Uterus (tissue), 4 donors: ENCODE measurements around the gene ADGRD1. TPM values are rescaled to one million over a fixed set of nuclear protein-coding genes. Genes with fewer than 3 reads are reported as not detected.

Source experiments
- DNase-seq, 2 donors: peaks; one replicate each; pipeline ENCODE4 v3.0.0-alpha.2; 2019 to 2020
- H3K27ac ChIP-seq, 2 donors: fragments of 200-600 bp; sonication (generic); 1 replicate in 1 of 2; 2 replicates in 1 of 2; pipeline ENCODE4 v1.5.1; 2016 to 2018
- H3K27me3 ChIP-seq, 2 donors: fragments of 200-600 bp; sonication (generic); one replicate each; pipeline ENCODE4 v1.5.1; 2018 to 2019; ENCODE audit warnings: control low read depth in 1 of 2
- H3K36me3 ChIP-seq, 2 donors: fragments of 200-600 bp; sonication (generic); one replicate each; pipeline ENCODE4 v1.5.1; 2019; ENCODE audit warnings: control low read depth in 1 of 2
- H3K4me1 ChIP-seq, 2 donors: fragments of 200-600 bp; sonication (generic); one replicate each; pipeline ENCODE4 v1.5.1; 2018 to 2019; ENCODE audit warnings: control low read depth in 1 of 2
- H3K4me3 ChIP-seq, 2 donors: fragments of 200-600 bp; sonication (generic); 1 replicate in 1 of 2; 2 replicates in 1 of 2; pipeline ENCODE4 v1.5.1; 2018 to 2019; ENCODE audit warnings: mild to moderate bottlenecking in 1 of 2
- H3K9me3 ChIP-seq, 2 donors: fragments of 200-600 bp; sonication (generic); one replicate each; pipeline ENCODE4 v1.5.1; 2019; ENCODE audit warnings: control low read depth in 1 of 2
- POLR2A ChIP-seq, 2 donors: fragments of 450-650 bp; IDR thresholded peaks; one replicate each; pipeline ENCODE4 v1.6.1; 2016; ENCODE audit warnings: antibody characterized with exemption in 2 of 2, mild to moderate bottlenecking in 1 of 2, moderate library complexity in 1 of 2
- intact Hi-C: fragments of 100-400 bp; cut with DNase I; formaldehyde crosslinking; loops from one replicate; pipeline ENCODE4 v1.15.1; 2023; ENCODE audit warnings: low total_unique reads
- total RNA-seq, 4 donors: library from RNA; depleted of rRNA in 3 of 4; stranded (reverse); fragments of >200 nt in 3 of 4; gene quantifications; one replicate each; pipeline versions ENCODE4 v1.1.0 to v1.2.4, GENCODE V29; 2014 to 2023
- TF ChIP-seq, protein P1 (sequence below), 4 experiments: fragments of 200-600 bp in 2 of 4; fragments of 450-650 bp in 2 of 4; sonication (generic) in 2 of 4; IDR thresholded peaks; one replicate each; pipeline ENCODE4 v1.5.1; 2016 to 2019; ENCODE audit warnings: antibody characterized with exemption in 4 of 4, mild to moderate bottlenecking in 2 of 4, moderate library complexity in 1 of 4
- donor health status: DM: yes; HTN: yes; CAD: no.

The ADGRD1 gene
- total RNA-seq, 4 donors from 2014 or later, result 13.5 to 89.9 (median 33.7) TPM

DNA sequence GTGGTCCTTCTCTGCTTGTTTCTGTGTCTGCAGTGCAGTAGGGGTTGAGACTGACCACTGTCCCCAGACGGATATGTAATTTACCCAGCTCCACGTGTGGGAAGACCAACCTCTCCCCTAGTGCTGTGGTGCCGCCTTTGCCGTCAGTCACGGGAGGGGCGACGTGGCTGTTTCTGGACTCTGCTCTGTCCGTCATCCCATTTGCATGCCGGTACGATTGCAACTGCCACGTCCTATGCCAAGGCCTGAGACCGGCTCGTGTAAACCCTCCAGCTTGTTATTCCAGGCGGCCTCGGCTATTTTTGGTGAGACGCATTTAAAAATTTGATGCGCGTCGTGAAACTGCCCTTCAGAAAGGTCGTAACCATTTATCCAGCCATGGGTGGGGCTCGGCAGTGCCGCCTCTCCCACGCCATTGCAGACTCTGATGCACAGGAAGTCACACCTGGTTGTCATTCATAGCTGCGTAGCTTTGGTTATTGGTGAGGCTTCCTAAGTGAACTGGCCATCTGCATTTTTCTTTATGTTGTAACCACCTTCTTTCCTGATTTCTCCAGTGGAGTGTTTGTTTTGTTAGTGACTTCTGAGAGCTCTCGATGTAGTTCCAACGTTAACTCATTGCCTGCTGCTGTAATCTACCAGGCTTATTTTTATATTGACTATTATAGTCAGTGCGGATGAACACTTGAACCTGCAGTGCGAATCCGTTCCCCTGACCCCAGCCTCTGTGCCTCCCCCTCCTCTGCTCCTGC, 75.1 kb downstream of the ADGRD1 start:
- Histone ChIP-seq H3K9me3 (no peaks in the 10 kb centered on the region), H3K27me3 (no peaks in the 10 kb centered on the region), H3K36me3 (no peaks in the 10 kb centered on the region), H3K4me3 (no peak overlapping the region), H3K4me1 (no peaks in the 10 kb centered on the region), H3K27ac (no peak overlapping the region)
- intact Hi-C loops, result no loop called here
- DNase-seq, result no peak
- no peak for TF ChIP-seq POLR2A (IDR thresholded peaks at IDR 0.05)
- TF ChIP-seq, protein P1, sequence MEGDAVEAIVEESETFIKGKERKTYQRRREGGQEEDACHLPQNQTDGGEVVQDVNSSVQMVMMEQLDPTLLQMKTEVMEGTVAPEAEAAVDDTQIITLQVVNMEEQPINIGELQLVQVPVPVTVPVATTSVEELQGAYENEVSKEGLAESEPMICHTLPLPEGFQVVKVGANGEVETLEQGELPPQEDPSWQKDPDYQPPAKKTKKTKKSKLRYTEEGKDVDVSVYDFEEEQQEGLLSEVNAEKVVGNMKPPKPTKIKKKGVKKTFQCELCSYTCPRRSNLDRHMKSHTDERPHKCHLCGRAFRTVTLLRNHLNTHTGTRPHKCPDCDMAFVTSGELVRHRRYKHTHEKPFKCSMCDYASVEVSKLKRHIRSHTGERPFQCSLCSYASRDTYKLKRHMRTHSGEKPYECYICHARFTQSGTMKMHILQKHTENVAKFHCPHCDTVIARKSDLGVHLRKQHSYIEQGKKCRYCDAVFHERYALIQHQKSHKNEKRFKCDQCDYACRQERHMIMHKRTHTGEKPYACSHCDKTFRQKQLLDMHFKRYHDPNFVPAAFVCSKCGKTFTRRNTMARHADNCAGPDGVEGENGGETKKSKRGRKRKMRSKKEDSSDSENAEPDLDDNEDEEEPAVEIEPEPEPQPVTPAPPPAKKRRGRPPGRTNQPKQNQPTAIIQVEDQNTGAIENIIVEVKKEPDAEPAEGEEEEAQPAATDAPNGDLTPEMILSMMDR (IDR thresholded peaks at IDR 0.05), result no peak

DNA sequence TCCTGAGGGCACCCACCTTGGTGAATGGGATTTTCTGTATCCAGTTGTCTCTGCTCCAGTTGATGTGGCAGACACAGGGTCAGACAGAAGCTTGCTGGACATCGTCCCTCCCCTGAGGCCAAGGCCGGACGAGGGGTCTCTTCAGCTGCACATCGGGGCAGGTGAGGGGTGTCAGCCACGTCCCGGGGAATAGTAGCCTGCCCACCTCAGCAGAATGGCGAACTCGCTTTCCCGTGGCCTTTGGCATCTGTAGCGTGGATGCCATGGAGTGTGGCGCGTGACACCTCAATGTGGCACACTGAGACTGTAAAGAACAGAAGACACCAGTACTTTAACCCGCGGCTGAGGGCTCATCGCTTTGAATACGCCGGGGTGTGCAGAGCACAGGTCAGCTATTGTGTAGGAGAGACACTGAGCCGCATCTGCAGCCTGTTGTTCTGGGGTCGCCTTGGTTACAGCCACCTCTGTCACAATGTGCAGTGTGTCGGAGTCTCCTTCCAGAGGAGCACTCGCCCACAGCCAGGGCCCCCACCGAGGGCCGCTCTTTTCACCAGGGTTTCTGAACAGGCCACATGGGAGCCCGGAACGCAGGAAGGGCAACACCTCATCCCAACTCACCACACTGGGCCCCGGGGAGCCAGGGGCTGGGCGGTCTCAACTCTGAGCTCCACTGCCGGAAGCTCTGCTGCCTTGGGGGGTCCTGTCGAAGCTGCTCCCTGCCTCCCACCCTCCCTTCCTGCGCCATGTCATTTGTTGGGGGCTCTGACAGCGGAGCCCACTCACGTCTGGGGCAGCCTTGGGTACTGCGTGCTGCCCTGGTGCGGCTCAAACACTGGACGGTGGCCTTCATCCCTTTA, 77.0 kb downstream of the ADGRD1 start:
- Histone ChIP-seq H3K9me3 (no peaks in the 10 kb centered on the region), H3K4me3 (no peak overlapping the region), H3K27me3 (no peaks in the 10 kb centered on the region), H3K27ac (no peak overlapping the region), H3K4me1 (no peaks in the 10 kb centered on the region), H3K36me3 (no peaks in the 10 kb centered on the region)
- intact Hi-C loops, result no loop called here
- no peak for DNase-seq
- no peak for TF ChIP-seq POLR2A (IDR thresholded peaks at IDR 0.05)
- TF ChIP-seq, protein P1 (IDR thresholded peaks at IDR 0.05), result no peak

DNA sequence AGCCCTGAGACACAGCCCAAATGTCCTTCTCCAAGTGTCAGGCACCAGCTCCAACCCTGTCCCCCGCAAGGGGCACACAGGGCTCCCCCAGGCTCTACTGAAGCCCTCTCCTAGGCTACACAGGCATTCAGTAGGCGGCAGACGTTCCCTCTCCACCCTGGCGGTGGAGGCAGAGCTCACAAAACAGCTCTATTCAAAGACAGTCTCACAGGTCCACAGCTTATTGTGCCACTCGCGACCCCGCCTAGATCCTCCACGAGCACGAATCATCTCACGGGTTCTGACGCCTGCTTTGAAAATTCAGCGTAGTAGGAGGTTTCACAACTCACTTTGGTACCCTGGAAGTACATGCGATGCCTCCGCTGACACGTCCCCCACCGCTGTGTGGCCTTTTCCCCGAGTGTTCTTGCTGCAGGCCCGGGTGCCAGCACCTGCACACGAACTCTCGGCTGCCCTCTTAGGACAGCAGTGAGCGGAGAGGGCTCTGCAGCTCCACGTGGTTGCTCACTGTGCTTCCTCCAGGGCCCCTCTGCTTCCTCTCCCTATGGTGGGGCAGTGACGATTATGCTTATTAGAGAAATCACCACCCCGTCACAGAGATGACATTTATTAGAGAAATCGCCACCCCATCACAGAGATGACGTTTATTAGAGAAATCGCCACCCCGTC, 78.5 kb downstream of the ADGRD1 start:
- no peaks in the 10 kb centered on the region for H3K9me3 ChIP-seq
- no peak for TF ChIP-seq POLR2A (IDR thresholded peaks at IDR 0.05)
- TF ChIP-seq, protein P1 (IDR thresholded peaks at IDR 0.05), result no peak
- H3K4me3 ChIP-seq, result no peak overlapping the region
- no peaks in the 10 kb centered on the region for H3K4me1 ChIP-seq
- no peaks in the 10 kb centered on the region for H3K27me3 ChIP-seq
- H3K36me3 ChIP-seq, result no peaks in the 10 kb centered on the region
- intact Hi-C loops, result no loop called here
- H3K27ac ChIP-seq, result no peak overlapping the region
- DNase-seq, result no peak

DNA sequence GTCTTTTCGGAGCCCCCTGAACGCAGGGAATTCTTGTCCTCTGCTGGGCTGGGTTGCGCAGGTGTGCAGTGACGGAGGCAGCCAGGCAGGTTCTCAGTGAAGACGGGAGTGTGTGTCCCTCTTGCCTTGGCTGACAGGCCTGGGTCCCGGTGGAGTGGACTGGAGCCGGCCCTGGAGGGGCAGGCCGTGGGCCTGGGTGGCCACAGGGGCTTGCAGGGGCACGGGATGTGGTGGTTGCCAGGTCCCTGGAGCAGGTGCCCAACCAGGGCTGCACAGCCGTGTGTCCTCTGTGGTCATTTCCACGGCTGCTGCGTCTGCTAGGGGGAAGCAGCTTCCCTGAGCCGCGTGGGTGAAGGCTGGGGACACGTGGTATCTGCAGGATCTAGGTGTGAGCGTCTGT, 79.8 kb downstream of the ADGRD1 start:
- TF ChIP-seq, protein P1 (IDR thresholded peaks at IDR 0.05), result no peak
- TF ChIP-seq POLR2A (IDR thresholded peaks at IDR 0.05), result no peak
- Histone ChIP-seq H3K9me3 (no peaks in the 10 kb centered on the region), H3K36me3 (no peaks in the 10 kb centered on the region), H3K27ac (no peak overlapping the region), H3K4me3 (no peak overlapping the region), H3K4me1 (no peaks in the 10 kb centered on the region), H3K27me3 (no peaks in the 10 kb centered on the region)
- no peak for DNase-seq
- intact Hi-C loops, result no loop called here
